HepG2 (cell line): ENCODE data around the gene PALM. TPM values are rescaled to one million over a fixed set of nuclear protein-coding genes. Genes with fewer than 3 reads are reported as not detected.

Source experiments
- ARID2 ChIP-seq: sonication (generic); formaldehyde crosslinking; IDR thresholded peaks from 2 replicates; pipeline ENCODE4 v1.8.1; 2022; ENCODE audit warnings: mild to moderate bottlenecking, missing genetic modification reagents, borderline replicate concordance
- ATF1 ChIP-seq: IDR thresholded peaks from 2 replicates; pipeline ENCODE4 v1.6.1; 2016; ENCODE audit warnings: mild to moderate bottlenecking, control low read depth
- CBX5 ChIP-seq: sonication (generic); formaldehyde crosslinking; IDR thresholded peaks from 2 replicates; pipeline ENCODE4 v1.4.0; 2020; ENCODE audit warnings: missing genetic modification reagents, borderline replicate concordance
- CREB3 ChIP-seq: sonication (generic); formaldehyde crosslinking; IDR thresholded peaks from 2 replicates; pipeline ENCODE4 v1.5.0; 2020; ENCODE audit warnings: missing genetic modification reagents
- EED ChIP-seq: sonication (generic); formaldehyde crosslinking; IDR thresholded peaks from 2 replicates; pipeline ENCODE4 v1.5.0; 2020; ENCODE audit warnings: mild to moderate bottlenecking, missing genetic modification reagents
- HOXA3 ChIP-seq: sonication (generic); formaldehyde crosslinking; IDR thresholded peaks from 2 replicates; pipeline ENCODE4 v1.5.0; 2020; ENCODE audit warnings: missing genetic modification reagents
- IKZF1 ChIP-seq: fragments of 450-650 bp; IDR thresholded peaks from 2 replicates; pipeline ENCODE4 v1.7.1; 2016
- IRF1 ChIP-seq: sonication (generic); formaldehyde crosslinking; IDR thresholded peaks from 2 replicates; pipeline ENCODE4 v1.4.0; 2020; ENCODE audit warnings: low read depth, mild to moderate bottlenecking, missing genetic modification reagents
- MIXL1 ChIP-seq: IDR thresholded peaks from 2 replicates; pipeline ENCODE4 v1.6.1; 2016
- PHF21A ChIP-seq: sonication (generic); formaldehyde crosslinking; IDR thresholded peaks from 2 replicates; pipeline ENCODE4 v1.5.0; 2020; ENCODE audit warnings: mild to moderate bottlenecking, missing genetic modification reagents
- PTBP1 ChIP-seq: fragments of 200-400 bp; formaldehyde crosslinking; IDR thresholded peaks from 2 replicates; pipeline ENCODE4 v1.6.1; 2018; ENCODE audit warnings: low read length, low read depth; ENCODE audit not compliant: poor library complexity, severe bottlenecking
- SAFB2 ChIP-seq: sonication (generic); formaldehyde crosslinking; IDR thresholded peaks from 2 replicates; pipeline ENCODE4 v1.5.1; 2020; ENCODE audit warnings: missing genetic modification reagents, low read depth, mild to moderate bottlenecking, borderline replicate concordance
- SATB2 ChIP-seq: sonication (generic); formaldehyde crosslinking; IDR thresholded peaks from 2 replicates; pipeline ENCODE4 v1.5.0; 2020; ENCODE audit warnings: missing genetic modification reagents
- SMAD9 ChIP-seq: sonication (generic); formaldehyde crosslinking; IDR thresholded peaks from 2 replicates; pipeline ENCODE4 v1.5.1; 2020; ENCODE audit warnings: mild to moderate bottlenecking, missing genetic modification reagents
- SP4 ChIP-seq: sonication (generic); formaldehyde crosslinking; IDR thresholded peaks from 2 replicates; pipeline ENCODE4 v1.8.1; 2023; ENCODE audit warnings: mild to moderate bottlenecking, missing genetic modification reagents
- TARDBP ChIP-seq: sonication (generic); formaldehyde crosslinking; IDR thresholded peaks from 2 replicates; pipeline ENCODE4 v1.8.0; 2022; ENCODE audit warnings: mild to moderate bottlenecking, missing genetic modification reagents
- TMF1 ChIP-seq: sonication (generic); formaldehyde crosslinking; IDR thresholded peaks from 2 replicates; pipeline ENCODE4 v1.8.1; 2022; ENCODE audit warnings: low read depth, missing genetic modification reagents
- ZFP36L2 ChIP-seq: sonication (generic); formaldehyde crosslinking; IDR thresholded peaks from 2 replicates; pipeline ENCODE4 v1.4.0; 2020; ENCODE audit warnings: missing genetic modification reagents
- ZNF10 ChIP-seq: sonication (generic); formaldehyde crosslinking; IDR thresholded peaks from 2 replicates; pipeline ENCODE4 v1.4.0; 2020; ENCODE audit warnings: mild to moderate bottlenecking, low read depth, missing genetic modification reagents, borderline replicate concordance
- ZNF253 ChIP-seq: sonication (generic); formaldehyde crosslinking; IDR thresholded peaks from 2 replicates; pipeline ENCODE4 v1.8.0; 2022; ENCODE audit warnings: mild to moderate bottlenecking, missing genetic modification reagents, borderline replicate concordance
- ZNF274 ChIP-seq: sonication (generic); formaldehyde crosslinking; IDR thresholded peaks from 2 replicates; pipeline ENCODE4 v1.5.1; 2020; ENCODE audit warnings: mild to moderate bottlenecking, missing genetic modification reagents
- ZNF570 ChIP-seq: sonication (generic); formaldehyde crosslinking; IDR thresholded peaks from 2 replicates; pipeline ENCODE4 v1.4.0; 2020; ENCODE audit warnings: mild to moderate bottlenecking, missing genetic modification reagents, borderline replicate concordance
- ZNF589 ChIP-seq: sonication (generic); formaldehyde crosslinking; conservative IDR thresholded peaks from 2 replicates; pipeline ENCODE4 v1.8.0; 2022; ENCODE audit warnings: mild to moderate bottlenecking, moderate library complexity, missing genetic modification reagents
- ZNF609 ChIP-seq: sonication (generic); formaldehyde crosslinking; IDR thresholded peaks from 2 replicates; pipeline ENCODE4 v1.4.0; 2020; ENCODE audit warnings: mild to moderate bottlenecking, missing genetic modification reagents, borderline replicate concordance
- ZNF746 ChIP-seq: sonication (generic); formaldehyde crosslinking; IDR thresholded peaks from 2 replicates; pipeline ENCODE4 v1.8.0; 2022; ENCODE audit warnings: mild to moderate bottlenecking, missing genetic modification reagents
- polyA plus RNA-seq, 8 experiments: library from polyadenylated mRNA; depleted of rRNA in 3 of 8; stranded (reverse) in 7 of 8; unstranded in 1 of 8; fragments of >200 nt; fragmentation: Illumina TruSeq in 4 of 8; extraction: Trizol in 4 of 8; gene quantifications; 2 replicates each; pipeline versions ENCODE4 v1.2.1 to v1.2.3, GENCODE V29; 2011 to 2016; ENCODE audit warnings: low read depth in 4 of 8, missing spikeins in 1 of 8, mixed read lengths in 1 of 8; ENCODE audit not compliant: insufficient read depth in 1 of 8
- total RNA-seq, 5 experiments: library from RNA; depleted of rRNA; stranded (reverse); fragments of >200 nt; fragmentation: Illumina TruSeq; extraction: Trizol; gene quantifications; 2 replicates each; pipeline ENCODE4 v1.2.3, GENCODE V29; 2016; ENCODE audit warnings: low read depth in 1 of 5

The PALM gene
- total and polyA plus RNA-seq, 2 of the 13 experiments (the other 11 are each of a cell fraction or from before 2014, with no cell fraction given), result 4.0 to 9.7 TPM

GRCh38 chr19:778910-779653, 70.3 kb downstream of the PALM start (continued):
- TF ChIP-seq ZNF609 (CRISPR knock-in tag) (peak; percentile 49; the same call in 1 of the 2 replicates), ARID2 (CRISPR knock-in tag) (0 out of 2 replicates have a peak, but pooled peaks have one; percentile 63), PTBP1 (no peak), CREB3 (peak; percentile 93), ZNF10 (no peak), TARDBP (CRISPR knock-in tag) (peak; percentile 80; the same call in 1 of the 2 replicates), ZNF589 (CRISPR knock-in tag) (0 out of 2 replicates have a peak, but pooled peaks have one; percentile 47), MIXL1 (CRISPR knock-in tag) (peak; percentile 71), CBX5 (CRISPR knock-in tag) (peak; percentile 60; the same call in 1 of the 2 replicates), TMF1 (CRISPR knock-in tag) (0 out of 2 replicates have a peak, but pooled peaks have one; percentile 38), IKZF1 (no peak), SMAD9 (CRISPR knock-in tag) (peak; percentile 80; the same call in 1 of the 2 replicates), ZNF274 (CRISPR knock-in tag) (peak; percentile 89), HOXA3 (CRISPR knock-in tag) (peak; percentile 89), IRF1 (CRISPR knock-in tag) (no peak), PHF21A (CRISPR knock-in tag) (peak; percentile 50; the same call in 1 of the 2 replicates), ZNF253 (0 out of 2 replicates have a peak, but pooled peaks have one; percentile 37), SP4 (CRISPR knock-in tag) (peak; percentile 53), SATB2 (CRISPR knock-in tag) (peak; percentile 90), ATF1 (CRISPR knock-in tag) (no peak), ZNF746 (peak; percentile 78), ZFP36L2 (CRISPR knock-in tag) (peak; percentile 85; the same call in 1 of the 2 replicates), ZNF570 (no peak), EED (CRISPR knock-in tag) (0 out of 2 replicates have a peak, but pooled peaks have one; percentile 4), SAFB2 (CRISPR knock-in tag) (no peak)
